GM12875 (cell line): ENCODE measurements around the gene TPM2.
A peak's percentile ranks its signal among the peaks of the same experiment; 100 is the strongest.

ENCODE experiments used
- H3K4me3 ChIP-seq: one replicate; pipeline ENCODE4 v1.5.1; 2011; ENCODE audit warnings: low read depth, low read length, control low read depth
- CTCF ChIP-seq: IDR thresholded peaks from 2 replicates; pipeline ENCODE4 v1.5.1; 2011; ENCODE audit warnings: low read depth, mild to moderate bottlenecking, control low read depth, inconsistent platforms, low read length, moderate library complexity, borderline replicate concordance; ENCODE audit not compliant: insufficient read depth

The TPM2 gene

GRCh38 chr9:35728041-35728971, 38.6 kb upstream of the TPM2 start:
- TF ChIP-seq CTCF: no peak

GRCh38 chr9:35727676-35728040, 37.9 kb upstream of the TPM2 start:
- no peak for TF ChIP-seq CTCF
- H3K4me3 ChIP-seq: peak overlapping the region; percentile 35

More at GRCh38 chr9:35728041-35728971, 38.6 kb upstream of the TPM2 start:
- peak overlapping the region; percentile 35 for H3K4me3 ChIP-seq

GRCh38 chr9:35726931-35727330, 37.2 kb upstream of the TPM2 start:
- no peak overlapping the region for H3K4me3 ChIP-seq
- peak; percentile 35; the same call in 1 of the 2 replicates for TF ChIP-seq CTCF

GRCh38 chr9:35725362-35725761, 35.6 kb upstream of the TPM2 start:
- H3K4me3 ChIP-seq: no peak overlapping the region
- TF ChIP-seq CTCF: 0 out of 2 replicates have a peak, but pooled peaks have one; percentile 3

GRCh38 chr9:35723908-35724307, 34.2 kb upstream of the TPM2 start:
- TF ChIP-seq CTCF: no peak
- H3K4me3 ChIP-seq: no peak overlapping the region

- TF ChIP-seq CTCF: no peak
- no peak overlapping the region for H3K4me3 ChIP-seq
Measured at GRCh38 chr9:35723426-35723825, 33.7 kb upstream of the TPM2 start.

GRCh38 chr9:35719546-35719945, 29.8 kb upstream of the TPM2 start:
- H3K4me3 ChIP-seq: no peak overlapping the region
- no peak for TF ChIP-seq CTCF
